Retinal pigment epithelial cell (primary cell): ENCODE data around the gene ITGA5.

Experiments
- DNase-seq: peaks from one replicate; pipeline ENCODE4 v3.0.0-alpha.2; 2010; ENCODE audit warnings: low read depth
- H3K4me3 ChIP-seq: 2 replicates; pipeline ENCODE4 v1.5.1; 2011; ENCODE audit warnings: mild to moderate bottlenecking, low read length, control low read depth, moderate library complexity
- TF ChIP-seq, protein P1 (sequence below): conservative IDR thresholded peaks from 2 replicates; pipeline ENCODE4 v1.5.1; 2011; ENCODE audit warnings: low read depth, low read length, control low read depth, inconsistent platforms

ITGA5 gene

GRCh38 chr12:54442099-54442498 lies 23.0 kb upstream of the ITGA5 start:
- DNase-seq, result no peak
- TF ChIP-seq, protein P1, sequence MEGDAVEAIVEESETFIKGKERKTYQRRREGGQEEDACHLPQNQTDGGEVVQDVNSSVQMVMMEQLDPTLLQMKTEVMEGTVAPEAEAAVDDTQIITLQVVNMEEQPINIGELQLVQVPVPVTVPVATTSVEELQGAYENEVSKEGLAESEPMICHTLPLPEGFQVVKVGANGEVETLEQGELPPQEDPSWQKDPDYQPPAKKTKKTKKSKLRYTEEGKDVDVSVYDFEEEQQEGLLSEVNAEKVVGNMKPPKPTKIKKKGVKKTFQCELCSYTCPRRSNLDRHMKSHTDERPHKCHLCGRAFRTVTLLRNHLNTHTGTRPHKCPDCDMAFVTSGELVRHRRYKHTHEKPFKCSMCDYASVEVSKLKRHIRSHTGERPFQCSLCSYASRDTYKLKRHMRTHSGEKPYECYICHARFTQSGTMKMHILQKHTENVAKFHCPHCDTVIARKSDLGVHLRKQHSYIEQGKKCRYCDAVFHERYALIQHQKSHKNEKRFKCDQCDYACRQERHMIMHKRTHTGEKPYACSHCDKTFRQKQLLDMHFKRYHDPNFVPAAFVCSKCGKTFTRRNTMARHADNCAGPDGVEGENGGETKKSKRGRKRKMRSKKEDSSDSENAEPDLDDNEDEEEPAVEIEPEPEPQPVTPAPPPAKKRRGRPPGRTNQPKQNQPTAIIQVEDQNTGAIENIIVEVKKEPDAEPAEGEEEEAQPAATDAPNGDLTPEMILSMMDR, result no peak

GRCh38 chr12:54439521-54440255 lies 20.6 kb upstream of the ITGA5 start:
- TF ChIP-seq, protein P1, result peak; percentile 82
- no peak overlapping the region for H3K4me3 ChIP-seq
- no peak for DNase-seq

More at GRCh38 chr12:54442099-54442498, 23.0 kb upstream of the ITGA5 start:
- H3K4me3 ChIP-seq, result no peak overlapping the region

GRCh38 chr12:54439096-54439495 lies 20.0 kb upstream of the ITGA5 start:
- no peak overlapping the region for H3K4me3 ChIP-seq
- TF ChIP-seq, protein P1, result no peak
- DNase-seq, result no peak

DNA sequence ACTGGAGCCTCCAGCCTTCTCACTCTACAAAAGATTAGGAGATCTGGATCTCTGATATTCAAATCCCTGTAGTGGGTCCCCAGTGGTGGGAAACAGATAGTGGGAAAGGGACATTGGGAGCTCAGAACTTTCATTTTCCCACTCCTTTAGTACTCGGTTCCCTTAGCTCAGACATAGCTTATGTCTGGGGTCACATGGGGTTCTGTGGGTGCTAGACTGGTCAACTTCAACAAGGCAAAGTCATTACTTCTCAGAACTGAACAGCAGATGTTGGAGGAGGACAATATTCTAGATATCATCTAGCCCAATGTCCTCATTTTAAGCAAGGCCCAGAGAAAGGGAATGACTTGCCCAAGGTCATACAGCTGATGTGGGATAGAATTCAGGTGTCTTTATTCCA lies 19.5 kb upstream of the ITGA5 start:
- H3K4me3 ChIP-seq, result no peak overlapping the region
- TF ChIP-seq, protein P1, result no peak
- DNase-seq, result no peak

DNA sequence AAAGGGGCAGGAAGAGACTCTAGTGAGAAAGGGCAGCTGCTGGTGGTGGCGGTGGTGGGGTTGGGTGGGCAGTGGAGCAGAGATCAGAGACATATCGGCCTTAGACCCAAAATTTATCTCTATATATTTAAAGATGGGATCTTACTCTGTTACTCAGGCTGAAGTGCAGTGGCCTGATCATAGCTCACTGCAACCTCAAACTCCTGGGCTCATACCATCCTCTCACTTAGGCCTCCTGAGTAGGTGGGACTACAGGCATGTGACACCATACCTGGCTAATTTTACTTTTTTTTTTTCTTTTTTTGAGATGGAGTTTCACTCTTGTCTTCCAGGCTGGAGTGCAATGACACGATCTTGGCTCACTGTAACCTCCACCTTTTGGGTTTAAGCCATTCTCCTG lies 18.6 kb upstream of the ITGA5 start:
- DNase-seq, result no peak
- TF ChIP-seq, protein P1, result no peak
- no peak overlapping the region for H3K4me3 ChIP-seq

DNA sequence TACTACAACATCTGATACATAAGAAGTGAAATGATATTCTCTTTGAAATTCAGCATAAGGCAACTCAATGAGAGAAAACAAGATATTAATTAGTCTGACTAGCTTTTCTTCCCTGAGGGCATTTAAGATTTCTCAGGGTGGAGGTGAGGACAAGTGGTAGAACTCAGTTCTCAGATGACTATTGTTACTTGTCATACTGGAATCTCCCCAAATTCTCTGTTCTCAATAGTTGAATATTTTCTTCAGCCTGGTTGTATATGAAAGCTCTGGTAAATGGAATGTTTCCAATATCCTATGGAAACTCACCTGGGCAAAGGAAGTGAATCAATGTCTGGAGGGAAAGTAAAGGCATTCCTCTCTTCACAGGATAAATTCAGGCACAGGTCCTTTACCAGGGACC lies 18.2 kb upstream of the ITGA5 start:
- TF ChIP-seq, protein P1, result no peak
- no peak for DNase-seq

GRCh38 chr12:54432815-54433164 lies 13.7 kb upstream of the ITGA5 start:
- TF ChIP-seq, protein P1, result no peak
- no peak overlapping the region for H3K4me3 ChIP-seq
- no peak for DNase-seq

More for the DNA sequence above, 18.2 kb upstream of the ITGA5 start:
- H3K4me3 ChIP-seq, result no peak overlapping the region
